H1 (cell line): ENCODE measurements around the gene POLRMT. TPM values are rescaled to one million over a fixed set of nuclear protein-coding genes. Genes with fewer than 3 reads are reported as not detected.

Experiments used
- JUND ChIP-seq: IDR thresholded peaks from 2 replicates; pipeline ENCODE4 v1.6.1; 2011; ENCODE audit warnings: mild to moderate bottlenecking, improper control_type of control experiment, low read length
- MAFK ChIP-seq: IDR thresholded peaks from 2 replicates; pipeline ENCODE4 v1.6.1; 2012; ENCODE audit warnings: low read depth, mild to moderate bottlenecking, improper control_type of control experiment, low read length
- POLR2A ChIP-seq, 2 experiments: IDR thresholded peaks; 1 replicate in 1 of 2; 2 replicates in 1 of 2; pipeline ENCODE4 v1.6.1; 2011; ENCODE audit warnings: low read depth in 2 of 2, low read length in 2 of 2, mild to moderate bottlenecking in 2 of 2; ENCODE audit errors: control extremely low read depth in 1 of 2
- SP1 ChIP-seq: IDR thresholded peaks from 2 replicates; pipeline ENCODE4 v1.6.1; 2011; ENCODE audit warnings: low read depth, low read length
- SP4 ChIP-seq: IDR thresholded peaks from 2 replicates; pipeline ENCODE4 v1.6.1; 2012; ENCODE audit warnings: low read length, inconsistent platforms
- TAF1 ChIP-seq: IDR thresholded peaks from 2 replicates; pipeline ENCODE4 v1.6.1; 2011; ENCODE audit warnings: mild to moderate bottlenecking, low read depth, low read length
- polyA plus RNA-seq, 7 experiments: library from polyadenylated mRNA; depleted of rRNA in 3 of 7; stranded (reverse) in 5 of 7; unstranded in 2 of 7; fragments of >200 nt in 5 of 7; fragments of 200-250 nt in 2 of 7; gene quantifications; 1 replicate in 5 of 7; 2 replicates in 1 of 7; 4 replicates in 1 of 7; pipeline versions ENCODE4 v1.2.1 to v1.2.3, GENCODE V29; 2011 to 2013; ENCODE audit warnings: missing spikeins in 2 of 7, mixed read lengths in 2 of 7
- total RNA-seq: library from RNA; stranded (reverse); fragmentation: NEBNext Ultra II Directional; extraction: Animal tissue kit (Norgen Biotek cat#: 25700); gene quantifications from 2 replicates; pipeline ENCODE4 v1.2.1, GENCODE V29; 2021

POLRMT gene
- total and polyA plus RNA-seq, 2 of the 8 experiments (the other 6 are each of a cell fraction or from before 2014, with no cell fraction given): 93.0 to 111 TPM

- TF ChIP-seq JUND (no peak), TAF1 (no peak), POLR2A (IDR thresholded peaks at IDR 0.05; ENCODE audit: control extremely low read depth in 1 of 2, low read depth in 2 of 2, low read length in 2 of 2) (no peak), SP1 (no peak), SP4 (no peak), MAFK (no peak)
These were observed 23.6 kb upstream of the POLRMT start (continued) for GRCh38 chr19:656751-657559.
